IPS-20b (cell line): ENCODE results near the gene ENKD1.

Experiments
- H3K27ac ChIP-seq: one replicate; pipeline ENCODE4 v1.5.1; 2013; ENCODE audit warnings: low read length
- H3K27me3 ChIP-seq: 2 replicates; pipeline ENCODE4 v1.6.1; 2013; ENCODE audit warnings: mild to moderate bottlenecking, low read length, inconsistent platforms; ENCODE audit not compliant: insufficient read depth
- H3K36me3 ChIP-seq: 2 replicates; pipeline ENCODE4 v1.6.1; 2013; ENCODE audit warnings: low read depth, mild to moderate bottlenecking, inconsistent platforms, low read length, moderate library complexity; ENCODE audit not compliant: insufficient read depth
- H3K4me1 ChIP-seq: 2 replicates; pipeline ENCODE4 v1.6.1; 2013; ENCODE audit warnings: mild to moderate bottlenecking, control low read depth, inconsistent platforms, low read length, moderate library complexity; ENCODE audit not compliant: insufficient read depth
- H3K4me3 ChIP-seq: 2 replicates; pipeline ENCODE4 v1.5.1; 2013; ENCODE audit warnings: mild to moderate bottlenecking, low read length, inconsistent platforms
- H3K9ac ChIP-seq: 2 replicates; pipeline ENCODE4 v1.6.1; 2013; ENCODE audit warnings: low read depth, mild to moderate bottlenecking, inconsistent platforms, low read length, moderate library complexity
- H3K9me3 ChIP-seq: 2 replicates; pipeline ENCODE4 v1.6.1; 2013; ENCODE audit warnings: mild to moderate bottlenecking, low read depth, low read length, inconsistent platforms; ENCODE audit not compliant: insufficient read depth

The ENKD1 gene

GRCh38 chr16:67644038-67644437, 22.5 kb downstream of the ENKD1 start:
- Histone ChIP-seq H3K9ac (no peak overlapping the region), H3K9me3 (no peaks in the 10 kb centered on the region), H3K4me3 (no peak overlapping the region), H3K4me1 (no peaks in the 10 kb centered on the region; the same call in 1 of the 2 replicates), H3K27ac (no peak overlapping the region), H3K27me3 (peaks cover 49% of the 10 kb centered on the region), H3K36me3 (peaks cover 7% of the 10 kb centered on the region; the same call in 1 of the 2 replicates)

- Histone ChIP-seq H3K36me3 (peaks cover 27% of the 10 kb centered on the region), H3K9ac (no peak overlapping the region), H3K9me3 (no peaks in the 10 kb centered on the region), H3K4me1 (no peaks in the 10 kb centered on the region; the same call in 1 of the 2 replicates), H3K4me3 (no peak overlapping the region), H3K27ac (no peak overlapping the region), H3K27me3 (peaks cover 30% of the 10 kb centered on the region)
These were observed 24.5 kb downstream of the ENKD1 start for GRCh38 chr16:67641779-67642708.

- H3K4me1 ChIP-seq: no peaks in the 10 kb centered on the region
- H3K27me3 ChIP-seq: no peaks in the 10 kb centered on the region; the same call in 1 of the 2 replicates
- no peak overlapping the region for H3K9ac ChIP-seq
- no peaks in the 10 kb centered on the region for H3K9me3 ChIP-seq
- H3K27ac ChIP-seq: no peak overlapping the region
- peaks cover 58% of the 10 kb centered on the region for H3K36me3 ChIP-seq
- H3K4me3 ChIP-seq: no peak overlapping the region
These were observed 28.9 kb downstream of the ENKD1 start for GRCh38 chr16:67637625-67638024.

GRCh38 chr16:67636713-67637112, 29.8 kb downstream of the ENKD1 start:
- peaks cover 67% of the 10 kb centered on the region for H3K36me3 ChIP-seq

GRCh38 chr16:67632415-67633172, 34.0 kb downstream of the ENKD1 start:
- H3K4me1 ChIP-seq: no peaks in the 10 kb centered on the region
- H3K36me3 ChIP-seq: peaks cover 83% of the 10 kb centered on the region
- H3K27ac ChIP-seq: no peak overlapping the region
- H3K9me3 ChIP-seq: no peaks in the 10 kb centered on the region
- no peak overlapping the region for H3K4me3 ChIP-seq
- no peaks in the 10 kb centered on the region for H3K27me3 ChIP-seq
- no peak overlapping the region for H3K9ac ChIP-seq

More at GRCh38 chr16:67636713-67637112, 29.8 kb downstream of the ENKD1 start:
- no peaks in the 10 kb centered on the region for H3K27me3 ChIP-seq
- H3K4me1 ChIP-seq: no peaks in the 10 kb centered on the region
- no peak overlapping the region for H3K27ac ChIP-seq
- H3K9me3 ChIP-seq: no peaks in the 10 kb centered on the region
- no peak overlapping the region for H3K4me3 ChIP-seq
- H3K9ac ChIP-seq: no peak overlapping the region

GRCh38 chr16:67628216-67628615, 38.3 kb downstream of the ENKD1 start:
- Histone ChIP-seq H3K36me3 (peaks cover 84% of the 10 kb centered on the region), H3K9ac (no peak overlapping the region), H3K27me3 (no peaks in the 10 kb centered on the region), H3K9me3 (no peaks in the 10 kb centered on the region), H3K27ac (no peak overlapping the region), H3K4me1 (no peaks in the 10 kb centered on the region), H3K4me3 (no peak overlapping the region)

GRCh38 chr16:67613808-67614207, 52.7 kb downstream of the ENKD1 start:
- H3K36me3 ChIP-seq: peaks cover 68% of the 10 kb centered on the region
- no peak overlapping the region for H3K4me3 ChIP-seq
- H3K27ac ChIP-seq: no peak overlapping the region
- H3K27me3 ChIP-seq: no peaks in the 10 kb centered on the region
- no peaks in the 10 kb centered on the region for H3K4me1 ChIP-seq
- H3K9me3 ChIP-seq: no peaks in the 10 kb centered on the region
- no peak overlapping the region for H3K9ac ChIP-seq
